ENCODE results near the gene APOE.

DNA sequence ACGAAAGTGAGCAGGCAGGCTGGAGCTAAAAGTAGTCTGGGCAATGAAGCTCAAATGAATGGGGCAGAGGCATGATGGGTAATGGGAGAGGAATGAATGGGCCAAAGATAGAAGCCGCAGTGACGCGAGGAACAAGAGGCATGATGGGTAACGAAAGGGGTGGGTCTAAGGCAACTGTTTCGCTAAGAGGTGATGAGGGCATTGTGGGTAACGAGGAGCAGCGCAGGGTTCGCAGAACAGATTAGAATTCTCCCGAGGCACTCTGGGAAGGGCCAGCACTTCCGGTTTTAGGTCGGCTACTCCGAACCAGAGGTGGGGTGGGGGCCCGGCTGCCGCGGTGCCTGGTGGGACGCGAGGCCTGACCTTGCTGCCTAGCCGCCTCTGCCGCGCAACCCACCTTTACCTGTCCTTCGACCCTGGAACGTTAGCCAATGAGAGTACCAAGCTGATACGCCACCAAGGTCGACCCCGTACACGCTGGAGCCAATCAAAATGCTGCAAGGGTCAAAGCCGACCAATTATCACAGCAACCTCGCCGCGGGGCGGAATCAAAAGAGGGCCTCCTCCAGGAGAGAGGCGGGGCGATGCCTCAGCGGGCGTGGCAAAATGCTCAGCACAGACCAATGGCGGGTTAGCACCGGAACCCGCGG, 15.1 kb upstream of the APOE start:
- TF ChIP-seq, protein P1, sequence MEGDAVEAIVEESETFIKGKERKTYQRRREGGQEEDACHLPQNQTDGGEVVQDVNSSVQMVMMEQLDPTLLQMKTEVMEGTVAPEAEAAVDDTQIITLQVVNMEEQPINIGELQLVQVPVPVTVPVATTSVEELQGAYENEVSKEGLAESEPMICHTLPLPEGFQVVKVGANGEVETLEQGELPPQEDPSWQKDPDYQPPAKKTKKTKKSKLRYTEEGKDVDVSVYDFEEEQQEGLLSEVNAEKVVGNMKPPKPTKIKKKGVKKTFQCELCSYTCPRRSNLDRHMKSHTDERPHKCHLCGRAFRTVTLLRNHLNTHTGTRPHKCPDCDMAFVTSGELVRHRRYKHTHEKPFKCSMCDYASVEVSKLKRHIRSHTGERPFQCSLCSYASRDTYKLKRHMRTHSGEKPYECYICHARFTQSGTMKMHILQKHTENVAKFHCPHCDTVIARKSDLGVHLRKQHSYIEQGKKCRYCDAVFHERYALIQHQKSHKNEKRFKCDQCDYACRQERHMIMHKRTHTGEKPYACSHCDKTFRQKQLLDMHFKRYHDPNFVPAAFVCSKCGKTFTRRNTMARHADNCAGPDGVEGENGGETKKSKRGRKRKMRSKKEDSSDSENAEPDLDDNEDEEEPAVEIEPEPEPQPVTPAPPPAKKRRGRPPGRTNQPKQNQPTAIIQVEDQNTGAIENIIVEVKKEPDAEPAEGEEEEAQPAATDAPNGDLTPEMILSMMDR (IDR thresholded peaks at IDR 0.05; ENCODE audit: low read depth, low read length), result no peak
- no peak for TF ChIP-seq EZH2phosphoT487 (IDR thresholded peaks at IDR 0.05; ENCODE audit: low read depth)
